ENCODE measurements around the gene IL2RA.
"Not testable (repeated sequence)": the region's sequence is repeated elsewhere in the genome, so short reads cannot be mapped to it uniquely, and the experiment has no call there.

The IL2RA gene

GRCh38 chr10:6011558-6011957, 50.6 kb downstream of the IL2RA start:
- DNase-seq, result no peak

- no peak for DNase-seq
Measured at GRCh38 chr10:6010569-6010968, 51.6 kb downstream of the IL2RA start.

- DNase-seq, result no peak
Measured at GRCh38 chr10:6009961-6010360, 52.2 kb downstream of the IL2RA start.

GRCh38 chr10:6009150-6009549, 53.0 kb downstream of the IL2RA start:
- no peak for DNase-seq

GRCh38 chr10:6008497-6009142, 53.5 kb downstream of the IL2RA start:
- no peak for DNase-seq

- no peak for DNase-seq
Measured at GRCh38 chr10:6006991-6007390, 55.2 kb downstream of the IL2RA start.

- no peak for DNase-seq
Measured at GRCh38 chr10:6006546-6006945, 55.6 kb downstream of the IL2RA start.

- DNase-seq, result no peak
Measured at GRCh38 chr10:6005856-6006395, 56.2 kb downstream of the IL2RA start.

- not testable (repeated sequence) for DNase-seq
Measured at GRCh38 chr10:6005161-6005804, 56.9 kb downstream of the IL2RA start.

GRCh38 chr10:6002809-6003510, 59.2 kb downstream of the IL2RA start:
- DNase-seq, result no peak

- DNase-seq, result no peak
Measured at GRCh38 chr10:5999440-6000165, 62.6 kb downstream of the IL2RA start.

GRCh38 chr10:5996696-5997095, 65.5 kb downstream of the IL2RA start:
- no peak for DNase-seq

GRCh38 chr10:5992398-5992797, 69.8 kb downstream of the IL2RA start:
- no peak for DNase-seq

GRCh38 chr10:5991708-5992107, 70.5 kb downstream of the IL2RA start:
- no peak for DNase-seq

- no peak for DNase-seq
Measured at GRCh38 chr10:5989756-5990155, 72.4 kb downstream of the IL2RA start.

GRCh38 chr10:5988336-5988920, 73.7 kb downstream of the IL2RA start:
- DNase-seq, result no peak

GRCh38 chr10:5987747-5988146, 74.4 kb downstream of the IL2RA start:
- DNase-seq, result no peak

GRCh38 chr10:5985029-5985428, 77.1 kb downstream of the IL2RA start:
- no peak for DNase-seq

- DNase-seq, result no peak
Measured at GRCh38 chr10:5983774-5984173, 78.4 kb downstream of the IL2RA start.

- DNase-seq, result no peak
Measured at GRCh38 chr10:5981529-5981928, 80.6 kb downstream of the IL2RA start.

- no peak for DNase-seq
Measured at GRCh38 chr10:5978230-5978489, 84.0 kb downstream of the IL2RA start.

- DNase-seq, result peak; percentile 89 to 92
Measured at GRCh38 chr10:5977471-5978229, 84.5 kb downstream of the IL2RA start, which contains the start of gene IL15RA. TSS of gene IL15RA (minus strand) at chr10:5977543. CDS start at chr10:5977492, 51 bp downstream.

Measured in stimulated activated CD4-positive, alpha-beta T cell treated with anti-CD3 and anti-CD28 coated beads, Interleukin-4, amount 100 ng/mL, for 4 hours (primary cell).